ENCODE measurements around the gene HS1BP3. TPM values are rescaled to one million over a fixed set of nuclear protein-coding genes. Genes with fewer than 3 reads are reported as not detected.

HS1BP3 gene
- polyA plus RNA-seq, 2 of the 4 experiments (the other 2 are of a cell fraction) = 12.4 to 23.5 TPM

DNA sequence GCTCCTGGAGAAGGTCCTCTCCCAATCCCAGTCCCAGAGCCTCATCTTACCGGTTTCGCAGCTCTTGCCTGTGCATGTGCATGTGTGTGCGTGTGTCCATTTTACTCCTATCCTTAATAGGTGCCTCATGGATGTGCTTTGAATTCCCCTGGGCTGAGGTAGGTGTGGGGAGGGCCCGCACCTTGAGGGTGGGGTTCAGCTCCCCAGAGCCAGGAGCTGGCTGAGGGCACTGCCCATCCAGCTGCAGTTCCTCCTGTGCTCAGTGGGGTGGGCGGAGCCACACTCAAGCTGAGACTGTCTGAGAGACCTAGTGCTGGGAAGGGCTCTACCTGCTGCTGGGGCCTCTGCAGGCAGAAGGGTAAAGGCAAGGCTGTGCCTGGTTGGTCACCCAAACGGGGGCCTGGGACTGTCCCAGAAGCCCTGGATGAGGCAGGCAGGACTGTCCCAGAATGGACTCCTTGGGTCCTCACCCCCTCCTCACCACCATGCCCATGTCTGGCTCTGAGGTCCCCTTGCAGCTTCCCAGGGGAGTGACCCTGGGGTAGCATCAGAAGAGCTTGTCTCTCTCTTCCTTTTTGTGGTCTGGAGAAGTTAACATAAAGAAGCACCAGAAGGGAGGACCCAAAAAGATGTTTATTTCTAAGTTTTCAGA, 24.9 kb upstream of the HS1BP3 start:
- ATAC-seq (peak; percentile 80 to 89), FAIRE-seq (no peak), DNase-seq (ENCODE audit: low read depth in 1 of 2, low spot score in 1 of 2) (peak in 1 of 2 experiments; percentile 41)
- ChIA-PET CTCF (interaction anchor here (0.6 to 10.3 kb wide), 13 partner anchors 9 to 442 kb away, joined by 3 to 191 read pairs (median 5); partner anchors contain the start of genes GDF7 and HS1BP3), POLR2A (interaction anchor here (1.3 to 1.7 kb wide), 2 partner anchors 147 to 229 kb away, joined by 6 to 7 read pairs; partner anchors contain the start of genes LDAH and RHOB)
- Histone ChIP-seq H3K4me3 (no peak overlapping the region), H3K9me3 (no peaks in the 10 kb centered on the region), H3K27ac (peak overlapping the region; percentile 33 to 55; a peak in 3 of 6 replicates), H3K4me1 (peaks cover 21% of the 10 kb centered on the region), H3K4me2 (peak overlapping the region; percentile 40)
- WGBS (ENCODE audit: missing lambda C conversion rate) = 67% methylated on average over 6 of the region's 6 CpGs
- TF ChIP-seq, protein P1, sequence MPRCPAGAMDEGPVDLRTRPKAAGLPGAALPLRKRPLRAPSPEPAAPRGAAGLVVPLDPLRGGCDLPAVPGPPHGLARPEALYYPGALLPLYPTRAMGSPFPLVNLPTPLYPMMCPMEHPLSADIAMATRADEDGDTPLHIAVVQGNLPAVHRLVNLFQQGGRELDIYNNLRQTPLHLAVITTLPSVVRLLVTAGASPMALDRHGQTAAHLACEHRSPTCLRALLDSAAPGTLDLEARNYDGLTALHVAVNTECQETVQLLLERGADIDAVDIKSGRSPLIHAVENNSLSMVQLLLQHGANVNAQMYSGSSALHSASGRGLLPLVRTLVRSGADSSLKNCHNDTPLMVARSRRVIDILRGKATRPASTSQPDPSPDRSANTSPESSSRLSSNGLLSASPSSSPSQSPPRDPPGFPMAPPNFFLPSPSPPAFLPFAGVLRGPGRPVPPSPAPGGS (IDR thresholded peaks at IDR 0.05) = no peak
- TF ChIP-seq, protein P2, sequence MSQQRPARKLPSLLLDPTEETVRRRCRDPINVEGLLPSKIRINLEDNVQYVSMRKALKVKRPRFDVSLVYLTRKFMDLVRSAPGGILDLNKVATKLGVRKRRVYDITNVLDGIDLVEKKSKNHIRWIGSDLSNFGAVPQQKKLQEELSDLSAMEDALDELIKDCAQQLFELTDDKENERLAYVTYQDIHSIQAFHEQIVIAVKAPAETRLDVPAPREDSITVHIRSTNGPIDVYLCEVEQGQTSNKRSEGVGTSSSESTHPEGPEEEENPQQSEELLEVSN (IDR thresholded peaks at IDR 0.05; ENCODE audit: borderline replicate concordance, low read depth) = no peak
- TF ChIP-seq SMC3 (IDR thresholded peaks at IDR 0.05) (no peak), JUNB (IDR thresholded peaks at IDR 0.05) (no peak)
- TF ChIP-seq, protein P3, sequence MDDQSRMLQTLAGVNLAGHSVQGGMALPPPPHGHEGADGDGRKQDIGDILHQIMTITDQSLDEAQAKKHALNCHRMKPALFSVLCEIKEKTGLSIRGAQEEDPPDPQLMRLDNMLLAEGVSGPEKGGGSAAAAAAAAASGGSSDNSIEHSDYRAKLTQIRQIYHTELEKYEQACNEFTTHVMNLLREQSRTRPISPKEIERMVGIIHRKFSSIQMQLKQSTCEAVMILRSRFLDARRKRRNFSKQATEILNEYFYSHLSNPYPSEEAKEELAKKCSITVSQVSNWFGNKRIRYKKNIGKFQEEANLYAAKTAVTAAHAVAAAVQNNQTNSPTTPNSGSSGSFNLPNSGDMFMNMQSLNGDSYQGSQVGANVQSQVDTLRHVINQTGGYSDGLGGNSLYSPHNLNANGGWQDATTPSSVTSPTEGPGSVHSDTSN (IDR thresholded peaks at IDR 0.05) = no peak
- TF ChIP-seq, protein P4, sequence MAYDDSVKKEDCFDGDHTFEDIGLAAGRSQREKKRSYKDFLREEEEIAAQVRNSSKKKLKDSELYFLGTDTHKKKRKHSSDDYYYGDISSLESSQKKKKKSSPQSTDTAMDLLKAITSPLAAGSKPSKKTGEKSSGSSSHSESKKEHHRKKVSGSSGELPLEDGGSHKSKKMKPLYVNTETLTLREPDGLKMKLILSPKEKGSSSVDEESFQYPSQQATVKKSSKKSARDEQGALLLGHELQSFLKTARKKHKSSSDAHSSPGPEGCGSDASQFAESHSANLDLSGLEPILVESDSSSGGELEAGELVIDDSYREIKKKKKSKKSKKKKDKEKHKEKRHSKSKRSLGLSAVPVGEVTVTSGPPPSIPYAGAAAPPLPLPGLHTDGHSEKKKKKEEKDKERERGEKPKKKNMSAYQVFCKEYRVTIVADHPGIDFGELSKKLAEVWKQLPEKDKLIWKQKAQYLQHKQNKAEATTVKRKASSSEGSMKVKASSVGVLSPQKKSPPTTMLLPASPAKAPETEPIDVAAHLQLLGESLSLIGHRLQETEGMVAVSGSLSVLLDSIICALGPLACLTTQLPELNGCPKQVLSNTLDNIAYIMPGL (CRISPR knock-in tag; IDR thresholded peaks at IDR 0.05; ENCODE audit: borderline replicate concordance) = no peak

DNA sequence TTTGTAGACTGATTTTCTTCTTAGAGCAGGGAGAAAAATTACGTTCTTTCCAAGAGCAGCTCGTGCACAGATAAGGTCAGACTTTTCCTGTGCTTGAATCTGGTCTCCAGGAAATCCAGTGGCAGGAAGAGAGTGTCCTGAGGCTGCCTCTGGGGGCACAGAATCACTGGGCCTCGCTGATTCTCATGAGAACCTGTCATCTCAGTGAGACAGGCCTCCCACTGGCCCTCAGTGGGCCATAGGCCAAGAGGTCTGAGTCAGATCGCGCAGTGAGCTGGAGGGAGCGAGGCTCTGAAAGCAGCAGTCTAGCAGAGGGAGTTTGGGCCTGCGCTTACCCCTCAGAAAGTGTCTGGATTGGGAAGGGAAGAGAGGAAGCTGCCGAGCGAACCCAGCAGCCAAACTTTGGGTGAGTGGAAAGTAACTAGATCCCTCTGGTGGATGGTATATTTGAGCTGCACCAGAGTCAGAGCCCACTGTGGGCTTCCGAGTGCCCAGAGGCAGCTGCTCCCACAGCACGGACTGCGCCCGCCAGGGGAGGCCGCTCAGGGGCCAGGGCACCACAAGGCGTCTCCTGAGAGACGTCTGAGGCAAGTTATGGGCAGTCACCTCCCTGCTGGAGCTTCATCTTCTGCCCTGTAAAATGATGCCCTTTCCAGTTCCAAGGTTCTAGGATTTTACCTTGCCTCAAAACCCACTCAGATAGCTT, 24.2 kb upstream of the HS1BP3 start:
- ChIA-PET POLR2A (interaction anchor here (1.3 to 1.7 kb wide), 2 partner anchors 148 to 228 kb away, joined by 6 to 7 read pairs; partner anchors contain the start of genes LDAH and RHOB), CTCF (interaction anchor here (1.0 to 10.3 kb wide), 12 partner anchors 10 to 442 kb away, joined by 3 to 191 read pairs (median 5); partner anchors contain the start of genes GDF7 and HS1BP3)
- H3K4me3 ChIP-seq = no peak overlapping the region
- peaks cover 21% of the 10 kb centered on the region for H3K4me1 ChIP-seq
- no peak for DNase-seq (ENCODE audit: low read depth in 1 of 2, low spot score in 1 of 2)
- peak; percentile 48 to 74 for ATAC-seq
- 56% methylated on average over 16 of the region's 16 CpGs for WGBS (ENCODE audit: missing lambda C conversion rate)
- TF ChIP-seq POLR2A (IDR thresholded peaks at IDR 0.05; ENCODE audit: low read length) (no peak), RNF2 (IDR thresholded peaks at IDR 0.05; ENCODE audit: borderline replicate concordance, low read depth) (no peak), SREBF2 (IDR thresholded peaks at IDR 0.05) (no peak), RAD21 (conservative IDR thresholded peaks at IDR 0.05 in 1 of 2, IDR thresholded peaks at IDR 0.05 in 1 of 2) (no peak), FOXS1 (CRISPR knock-in tag; IDR thresholded peaks at IDR 0.05) (no peak), ZFP36 (IDR thresholded peaks at IDR 0.05; ENCODE audit: borderline replicate concordance, partially characterized antibody) (no peak), ZSCAN20 (CRISPR knock-in tag; IDR thresholded peaks at IDR 0.05) (no peak)
- TF ChIP-seq, protein P4 (CRISPR knock-in tag; IDR thresholded peaks at IDR 0.05; ENCODE audit: borderline replicate concordance) = no peak
- peak overlapping the region; percentile 40; the same call in 1 of the 3 replicates for H3K4me2 ChIP-seq
- no peaks in the 10 kb centered on the region for H3K9me3 ChIP-seq
- peak overlapping the region; percentile 12 to 55; a peak in 3 of 6 replicates for H3K27ac ChIP-seq
- FAIRE-seq = no peak

All from A549 (cell line).